ENCODE data around the gene RLN1.
"Not testable (repeated sequence)": the region's sequence is repeated elsewhere in the genome, so short reads cannot be mapped to it uniquely, and the experiment has no call there.

The RLN1 gene

DNA sequence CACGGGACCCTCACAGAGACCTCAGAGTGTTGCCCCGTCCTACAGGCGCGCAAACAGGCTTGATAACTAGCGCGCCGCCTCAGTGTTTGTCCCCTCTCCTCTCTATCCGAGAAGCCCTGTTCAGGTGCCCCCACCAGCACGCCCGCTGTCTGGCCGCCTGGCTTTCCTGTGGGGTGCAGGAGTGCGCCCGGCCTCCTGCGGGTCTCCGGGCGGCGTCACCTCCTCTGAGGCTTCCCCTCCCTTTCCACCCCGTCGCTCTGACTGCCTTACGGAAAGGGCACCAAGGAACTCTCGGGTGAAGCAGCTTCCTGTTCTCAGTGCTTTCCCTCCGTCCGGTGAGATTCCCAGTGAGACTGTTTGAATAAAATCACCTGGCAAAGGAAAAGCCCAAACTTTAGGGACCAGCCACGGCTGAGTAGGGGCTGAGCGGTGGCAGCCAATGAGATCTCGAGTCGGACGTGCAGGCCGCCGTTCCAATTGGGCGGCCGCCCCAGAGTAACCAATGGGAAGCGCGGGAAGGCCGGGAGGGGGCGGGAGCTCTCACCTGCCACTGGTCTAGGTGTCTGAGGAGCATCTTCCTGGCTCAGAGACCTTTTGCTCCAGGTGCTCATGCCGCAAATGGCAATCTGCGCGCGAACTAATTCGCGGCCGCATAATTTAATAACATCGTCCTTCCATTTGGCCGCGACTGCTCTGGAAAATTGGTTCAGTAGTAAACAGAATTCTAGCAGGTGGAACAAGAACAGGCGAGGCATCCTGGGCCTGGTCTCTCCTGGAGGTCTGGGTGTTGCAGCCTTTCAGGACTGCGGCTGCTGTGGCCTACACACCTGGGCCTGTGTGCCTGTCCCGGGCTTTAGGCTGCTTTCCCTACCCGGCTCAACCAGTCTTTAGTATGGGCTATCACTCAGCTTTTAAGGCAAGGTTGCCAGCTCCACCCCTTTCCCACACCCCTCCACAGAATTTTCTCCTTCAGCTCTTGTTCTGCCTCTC lies at the start of gene RLN1:
RLN1 (minus strand) TSS at position 885 of the 990 bp plus-strand sequence; CDS start at position 755, 130 bp downstream.
- DNase-seq (ENCODE audit: extremely low read depth in 1 of 2, low read depth in 1 of 2), result not testable (repeated sequence)

- no peak for DNase-seq (ENCODE audit: extremely low read depth in 1 of 2, low read depth in 1 of 2)
These were observed 49.5 kb upstream of the RLN1 start for GRCh38 chr9:5389109-5389732.

- no peak for DNase-seq (ENCODE audit: extremely low read depth in 1 of 2, low read depth in 1 of 2)
These were observed 48.5 kb upstream of the RLN1 start for GRCh38 chr9:5388026-5388819.

DNA sequence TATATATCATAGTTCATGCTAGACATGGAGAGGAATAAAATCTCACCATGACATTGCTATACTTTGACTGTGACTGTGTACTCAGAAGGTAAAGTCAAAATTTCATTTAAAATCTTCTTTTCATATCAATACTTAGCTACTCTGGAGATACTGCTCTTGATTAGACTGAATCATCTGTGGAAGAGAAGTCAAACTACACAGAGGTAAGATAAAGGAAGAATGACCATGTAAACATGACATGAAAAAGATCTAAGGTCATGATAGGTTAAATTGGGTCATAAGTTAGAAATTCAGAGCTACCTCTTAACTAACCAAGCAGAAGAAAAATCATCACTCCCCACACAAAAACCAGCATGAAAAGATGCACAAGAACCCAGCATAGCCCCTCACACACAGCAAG lies 44.8 kb upstream of the RLN1 start:
- no peak for DNase-seq (ENCODE audit: extremely low read depth in 1 of 2, low read depth in 1 of 2)

GRCh38 chr9:5382479-5382878 lies 42.8 kb upstream of the RLN1 start:
- DNase-seq (ENCODE audit: extremely low read depth in 1 of 2, low read depth in 1 of 2), result no peak

DNA sequence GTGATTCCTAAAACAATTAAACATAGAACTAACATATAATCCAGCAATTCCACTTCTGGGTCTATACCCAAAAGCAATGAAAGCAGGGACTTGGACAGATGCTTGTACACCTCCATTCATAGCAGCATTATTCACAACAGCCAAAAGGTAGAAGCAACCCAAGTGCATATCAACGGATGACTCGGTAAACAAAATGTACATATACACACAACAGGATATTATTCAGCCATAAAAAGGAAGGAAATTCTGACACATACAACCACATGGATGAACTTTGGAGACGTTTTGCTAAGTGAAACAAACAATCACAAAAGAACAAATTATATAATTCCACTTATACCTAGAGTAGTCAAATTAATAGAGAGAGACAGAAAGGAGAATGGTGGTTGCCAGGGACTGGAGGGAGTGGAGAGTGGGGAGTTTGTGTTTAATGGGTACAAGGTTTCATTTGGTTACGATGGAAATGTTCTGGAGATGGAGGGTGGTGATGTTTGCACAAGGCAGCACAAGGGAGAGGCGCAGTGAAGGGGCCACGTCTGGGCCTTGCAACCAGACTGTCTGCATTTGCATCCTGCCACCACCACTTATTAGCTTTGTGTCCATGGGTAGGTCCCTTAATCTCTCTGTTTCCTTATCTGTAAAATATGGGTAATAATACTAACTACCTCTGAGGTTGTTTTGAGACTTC lies 36.3 kb upstream of the RLN1 start:
- DNase-seq (ENCODE audit: extremely low read depth in 1 of 2, low read depth in 1 of 2), result no peak

GRCh38 chr9:5375091-5375490 lies 35.4 kb upstream of the RLN1 start:
- DNase-seq (ENCODE audit: extremely low read depth in 1 of 2, low read depth in 1 of 2), result no peak

DNA sequence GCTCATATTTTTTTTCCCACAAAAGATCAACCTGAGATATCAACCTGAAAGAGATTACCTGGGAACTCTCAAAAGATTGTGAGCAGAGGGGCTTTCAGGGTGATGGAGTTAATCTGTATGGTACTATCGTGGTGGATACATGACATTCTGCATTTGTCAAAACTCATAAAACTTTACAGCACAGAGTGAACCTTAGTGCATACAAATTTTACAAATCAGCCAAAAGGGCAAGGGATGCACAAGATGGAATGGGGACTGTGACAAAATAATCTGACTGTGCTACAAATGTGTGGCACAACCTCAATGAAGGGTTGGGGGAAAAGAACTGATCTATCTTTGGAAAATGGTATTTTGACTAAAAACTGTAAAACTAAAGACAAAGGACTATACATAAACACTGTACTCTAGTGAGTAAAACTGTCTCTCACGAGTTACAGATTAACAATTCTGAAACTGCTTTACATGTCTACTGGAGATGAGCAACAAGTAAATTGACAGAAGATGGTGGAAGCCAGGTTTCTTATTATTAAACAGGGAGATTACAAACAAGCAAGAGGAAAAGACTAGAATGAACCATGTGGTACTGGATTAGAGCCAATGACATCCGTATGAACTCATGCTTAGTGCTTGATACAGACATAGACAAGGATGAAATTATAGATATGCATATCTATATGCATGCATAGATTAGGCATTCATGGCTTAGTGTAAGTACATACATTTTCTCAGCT lies 24.8 kb upstream of the RLN1 start:
- no peak for DNase-seq (ENCODE audit: extremely low read depth in 1 of 2, low read depth in 1 of 2)

DNA sequence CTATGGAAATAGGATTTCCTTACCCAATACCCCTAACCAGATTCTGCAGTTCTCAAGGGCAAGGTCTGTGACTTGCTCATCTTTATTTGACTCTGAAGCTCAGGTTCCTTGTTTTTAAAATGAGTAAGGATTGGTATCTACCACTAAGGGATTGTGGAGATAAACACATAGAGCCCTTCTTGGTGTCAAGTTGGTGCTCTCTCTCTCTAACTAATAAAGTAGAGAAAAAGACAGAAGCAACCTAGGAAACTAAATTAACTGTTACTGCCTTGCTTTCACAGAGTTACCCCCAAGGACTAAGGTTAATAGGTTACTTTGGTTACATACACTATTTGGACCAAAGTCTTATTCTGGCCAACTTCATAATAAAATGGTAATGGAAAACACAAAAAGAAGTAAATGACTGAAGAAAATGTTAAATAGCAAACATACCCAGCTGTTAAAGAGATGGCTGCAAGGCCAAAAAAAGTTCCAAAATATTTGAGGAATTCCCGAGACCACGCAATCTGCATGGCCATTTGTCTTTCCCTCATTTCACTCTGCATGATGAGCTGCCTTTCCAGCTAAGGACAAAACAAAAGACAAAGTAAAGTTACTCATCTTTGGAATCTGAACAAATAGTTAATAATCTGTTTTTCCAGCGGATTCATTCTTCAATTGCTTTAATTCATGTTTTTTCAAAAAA lies 21.8 kb upstream of the RLN1 start:
- DNase-seq (ENCODE audit: extremely low read depth in 1 of 2, low read depth in 1 of 2), result no peak

GRCh38 chr9:5360341-5360740 lies 20.7 kb upstream of the RLN1 start:
- no peak for DNase-seq (ENCODE audit: extremely low read depth in 1 of 2, low read depth in 1 of 2)

GRCh38 chr9:5357431-5358105 lies 17.9 kb upstream of the RLN1 start:
- DNase-seq (ENCODE audit: extremely low read depth in 1 of 2, low read depth in 1 of 2), result no peak

- no peak for DNase-seq (ENCODE audit: extremely low read depth in 1 of 2, low read depth in 1 of 2)
These were observed 16.1 kb upstream of the RLN1 start for GRCh38 chr9:5355817-5356216.

DNA sequence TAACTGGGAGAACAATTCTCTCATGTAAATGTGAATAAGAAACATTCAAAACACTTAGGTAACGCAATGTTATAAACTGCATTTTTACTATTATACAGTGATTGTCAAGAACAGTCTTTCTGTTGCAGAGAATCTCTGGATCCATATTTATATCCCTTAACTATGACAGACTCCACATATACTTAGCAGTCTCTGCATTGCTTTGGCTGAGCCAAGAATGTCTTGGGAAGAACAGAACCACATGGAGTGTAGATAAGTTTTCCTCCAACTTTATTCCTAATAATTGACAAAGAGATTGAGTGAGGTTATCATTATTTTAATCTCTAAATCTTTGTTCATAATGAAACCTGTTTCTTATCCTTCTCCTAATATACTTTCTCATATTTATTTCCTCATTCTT lies 15.6 kb upstream of the RLN1 start:
- DNase-seq (ENCODE audit: extremely low read depth in 1 of 2, low read depth in 1 of 2), result no peak

DNA sequence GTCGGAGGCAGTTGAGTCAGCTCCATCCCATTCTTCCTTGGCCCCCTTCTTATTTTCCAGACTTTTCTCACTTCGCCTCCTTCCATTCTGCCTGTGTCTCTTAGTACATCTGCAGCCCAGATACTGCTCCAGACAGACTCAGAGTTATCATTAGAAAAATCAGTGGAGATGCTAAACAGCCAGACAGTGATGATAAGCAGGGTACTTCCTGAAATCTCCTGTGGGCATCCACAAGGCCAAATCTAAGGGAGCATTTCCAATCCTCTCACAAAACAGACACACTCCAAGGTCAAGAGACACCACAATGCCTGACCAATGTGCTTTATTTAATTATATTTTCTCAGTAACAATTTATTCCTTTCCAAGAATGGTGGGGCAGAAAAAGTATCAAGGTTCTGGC lies 14.5 kb upstream of the RLN1 start:
- DNase-seq (ENCODE audit: extremely low read depth in 1 of 2, low read depth in 1 of 2), result no peak

GRCh38 chr9:5352637-5353248 lies 13.1 kb upstream of the RLN1 start:
- DNase-seq (ENCODE audit: extremely low read depth in 1 of 2, low read depth in 1 of 2), result no peak

DNA sequence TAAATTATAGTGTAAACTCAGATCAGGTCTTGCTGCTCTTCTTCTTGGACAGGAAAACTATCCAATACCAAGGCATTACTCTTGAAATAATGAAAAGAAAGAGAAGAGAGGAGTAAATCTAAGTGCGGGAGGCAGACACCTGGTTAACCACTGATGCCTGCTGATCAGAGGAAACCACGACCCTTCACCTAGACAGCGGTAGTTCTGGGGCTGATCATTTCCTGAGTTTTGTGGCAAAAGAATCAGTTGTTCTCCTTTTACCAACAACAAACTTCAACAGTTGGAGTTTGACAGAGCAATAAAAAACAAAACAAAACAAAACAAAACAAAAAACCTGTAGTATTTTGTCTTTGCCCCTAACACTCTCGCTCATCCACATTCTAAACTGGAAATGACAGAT lies 3.0 kb downstream of the RLN1 start:
- no peak for DNase-seq (ENCODE audit: extremely low read depth in 1 of 2, low read depth in 1 of 2)

- not testable (repeated sequence) for DNase-seq (ENCODE audit: extremely low read depth in 1 of 2, low read depth in 1 of 2)
These were observed 8.4 kb downstream of the RLN1 start for GRCh38 chr9:5331276-5331675.

DNA sequence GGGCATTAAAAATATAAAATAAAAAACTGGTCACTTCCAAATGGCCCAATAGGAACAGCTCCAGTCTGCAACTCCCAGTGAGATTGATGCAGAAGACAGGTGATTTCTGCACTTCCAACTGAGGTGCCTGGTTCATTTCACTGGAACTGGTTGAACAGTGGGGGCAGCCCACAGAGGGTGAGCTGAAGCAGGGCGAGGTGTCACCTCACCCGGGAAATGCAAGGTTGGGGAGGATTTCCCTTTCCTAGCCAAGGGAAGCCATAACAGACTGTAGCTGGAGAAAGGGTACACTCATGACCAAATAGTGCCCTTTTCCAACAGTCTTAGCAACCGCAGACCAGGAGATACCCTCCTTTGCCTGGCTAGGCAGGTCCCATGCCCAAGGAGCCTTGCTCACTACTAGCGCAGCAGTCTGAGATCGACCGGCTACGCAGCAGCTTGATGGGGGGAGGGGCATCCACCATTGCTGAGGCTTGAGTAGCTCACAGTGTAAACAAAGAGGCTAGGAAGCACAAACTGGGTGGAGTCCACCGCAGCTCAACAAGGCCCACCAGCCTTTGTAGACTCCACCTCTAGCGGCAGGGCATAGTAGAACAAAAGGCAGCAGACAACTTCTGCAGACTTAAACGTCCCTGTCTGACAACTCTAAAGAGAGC lies 12.7 kb downstream of the RLN1 start:
- peak in 1 of 2 donors; percentile 14 for DNase-seq (ENCODE audit: extremely low read depth in 1 of 2, low read depth in 1 of 2)
